SK-N-SH (cell line): Measurements from ENCODE around the gene TENT4A.

Source experiments
- EP300 ChIP-seq, 2 experiments: IDR thresholded peaks; 2 replicates each; pipeline versions ENCODE4 v1.4.0 to v1.6.1; 2012; ENCODE audit warnings: borderline replicate concordance in 1 of 2, low read depth in 1 of 2, low read length in 1 of 2
- EZH2phosphoT487 ChIP-seq: fragments of 200-600 bp; sonication (generic); IDR thresholded peaks from 2 replicates; pipeline ENCODE4 v1.6.1; 2017; ENCODE audit warnings: low read depth, mixed run types, mild to moderate bottlenecking, antibody characterized with exemption, moderate library complexity, borderline replicate concordance
- FOXM1 ChIP-seq: IDR thresholded peaks from 2 replicates; pipeline ENCODE4 v1.4.0; 2012; ENCODE audit warnings: low read depth, mild to moderate bottlenecking
- GABPA ChIP-seq: IDR thresholded peaks from 2 replicates; pipeline ENCODE4 v1.4.0; 2012; ENCODE audit warnings: low read depth, mild to moderate bottlenecking
- POLR2AphosphoS5 ChIP-seq: IDR thresholded peaks from 2 replicates; pipeline ENCODE4 v1.6.1; 2012; ENCODE audit warnings: low read depth, low read length
- RAD21 ChIP-seq: IDR thresholded peaks from 2 replicates; pipeline ENCODE4 v1.6.1; 2012; ENCODE audit warnings: mild to moderate bottlenecking, low read length
- TF ChIP-seq, protein P1 (sequence below): fragments of 200-600 bp; sonication (generic); IDR thresholded peaks from 2 replicates; pipeline ENCODE4 v1.6.1; 2017; ENCODE audit warnings: antibody characterized with exemption, mild to moderate bottlenecking, moderate library complexity
- TF ChIP-seq, protein P2 (sequence below): IDR thresholded peaks from 2 replicates; pipeline ENCODE4 v1.6.1; 2012; ENCODE audit warnings: mild to moderate bottlenecking, low read depth, low read length, moderate library complexity

DNA sequence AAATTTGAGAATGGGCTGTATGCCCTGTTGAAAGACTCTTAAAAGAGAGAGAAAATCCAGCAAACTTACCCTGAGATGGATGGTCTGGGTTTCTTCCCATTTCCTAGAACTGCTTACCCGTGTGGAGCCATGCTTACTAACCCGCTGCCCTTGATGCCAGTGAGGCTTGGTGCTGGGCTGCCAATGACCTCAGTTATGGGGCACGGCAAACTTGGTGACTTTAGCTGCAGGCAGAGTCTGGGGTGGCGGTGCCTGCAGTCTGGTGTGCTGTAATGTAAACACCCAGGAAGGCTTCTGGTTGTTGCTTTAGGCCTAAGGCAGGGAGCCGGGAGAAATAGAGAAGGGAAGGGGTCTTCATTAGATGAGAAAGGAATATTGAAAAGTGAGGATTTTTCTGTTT is 7.3 kb upstream of the TENT4A start:
- no peak for TF ChIP-seq EP300 (IDR thresholded peaks at IDR 0.05; ENCODE audit: borderline replicate concordance in 1 of 2, low read depth in 1 of 2, low read length in 1 of 2)
- TF ChIP-seq, protein P1, sequence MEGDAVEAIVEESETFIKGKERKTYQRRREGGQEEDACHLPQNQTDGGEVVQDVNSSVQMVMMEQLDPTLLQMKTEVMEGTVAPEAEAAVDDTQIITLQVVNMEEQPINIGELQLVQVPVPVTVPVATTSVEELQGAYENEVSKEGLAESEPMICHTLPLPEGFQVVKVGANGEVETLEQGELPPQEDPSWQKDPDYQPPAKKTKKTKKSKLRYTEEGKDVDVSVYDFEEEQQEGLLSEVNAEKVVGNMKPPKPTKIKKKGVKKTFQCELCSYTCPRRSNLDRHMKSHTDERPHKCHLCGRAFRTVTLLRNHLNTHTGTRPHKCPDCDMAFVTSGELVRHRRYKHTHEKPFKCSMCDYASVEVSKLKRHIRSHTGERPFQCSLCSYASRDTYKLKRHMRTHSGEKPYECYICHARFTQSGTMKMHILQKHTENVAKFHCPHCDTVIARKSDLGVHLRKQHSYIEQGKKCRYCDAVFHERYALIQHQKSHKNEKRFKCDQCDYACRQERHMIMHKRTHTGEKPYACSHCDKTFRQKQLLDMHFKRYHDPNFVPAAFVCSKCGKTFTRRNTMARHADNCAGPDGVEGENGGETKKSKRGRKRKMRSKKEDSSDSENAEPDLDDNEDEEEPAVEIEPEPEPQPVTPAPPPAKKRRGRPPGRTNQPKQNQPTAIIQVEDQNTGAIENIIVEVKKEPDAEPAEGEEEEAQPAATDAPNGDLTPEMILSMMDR: no peak
- no peak for TF ChIP-seq FOXM1
- no peak for TF ChIP-seq EZH2phosphoT487
- TF ChIP-seq, protein P2, sequence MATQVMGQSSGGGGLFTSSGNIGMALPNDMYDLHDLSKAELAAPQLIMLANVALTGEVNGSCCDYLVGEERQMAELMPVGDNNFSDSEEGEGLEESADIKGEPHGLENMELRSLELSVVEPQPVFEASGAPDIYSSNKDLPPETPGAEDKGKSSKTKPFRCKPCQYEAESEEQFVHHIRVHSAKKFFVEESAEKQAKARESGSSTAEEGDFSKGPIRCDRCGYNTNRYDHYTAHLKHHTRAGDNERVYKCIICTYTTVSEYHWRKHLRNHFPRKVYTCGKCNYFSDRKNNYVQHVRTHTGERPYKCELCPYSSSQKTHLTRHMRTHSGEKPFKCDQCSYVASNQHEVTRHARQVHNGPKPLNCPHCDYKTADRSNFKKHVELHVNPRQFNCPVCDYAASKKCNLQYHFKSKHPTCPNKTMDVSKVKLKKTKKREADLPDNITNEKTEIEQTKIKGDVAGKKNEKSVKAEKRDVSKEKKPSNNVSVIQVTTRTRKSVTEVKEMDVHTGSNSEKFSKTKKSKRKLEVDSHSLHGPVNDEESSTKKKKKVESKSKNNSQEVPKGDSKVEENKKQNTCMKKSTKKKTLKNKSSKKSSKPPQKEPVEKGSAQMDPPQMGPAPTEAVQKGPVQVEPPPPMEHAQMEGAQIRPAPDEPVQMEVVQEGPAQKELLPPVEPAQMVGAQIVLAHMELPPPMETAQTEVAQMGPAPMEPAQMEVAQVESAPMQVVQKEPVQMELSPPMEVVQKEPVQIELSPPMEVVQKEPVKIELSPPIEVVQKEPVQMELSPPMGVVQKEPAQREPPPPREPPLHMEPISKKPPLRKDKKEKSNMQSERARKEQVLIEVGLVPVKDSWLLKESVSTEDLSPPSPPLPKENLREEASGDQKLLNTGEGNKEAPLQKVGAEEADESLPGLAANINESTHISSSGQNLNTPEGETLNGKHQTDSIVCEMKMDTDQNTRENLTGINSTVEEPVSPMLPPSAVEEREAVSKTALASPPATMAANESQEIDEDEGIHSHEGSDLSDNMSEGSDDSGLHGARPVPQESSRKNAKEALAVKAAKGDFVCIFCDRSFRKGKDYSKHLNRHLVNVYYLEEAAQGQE: no peak
- TF ChIP-seq GABPA: no peak
- no peak for TF ChIP-seq POLR2AphosphoS5
- TF ChIP-seq RAD21: no peak
